ENCODE data around the gene C12orf57. TPM values are rescaled to one million over a fixed set of nuclear protein-coding genes. Genes with fewer than 3 reads are reported as not detected.
"Not testable (repeated sequence)": the region's sequence is repeated elsewhere in the genome, so short reads cannot be mapped to it uniquely, and the experiment has no call there.

Gene C12orf57
- polyA plus RNA-seq, 1 donor (not counting 4 experiments of a cell fraction or from before 2014, with no cell fraction given) = 137 TPM

DNA sequence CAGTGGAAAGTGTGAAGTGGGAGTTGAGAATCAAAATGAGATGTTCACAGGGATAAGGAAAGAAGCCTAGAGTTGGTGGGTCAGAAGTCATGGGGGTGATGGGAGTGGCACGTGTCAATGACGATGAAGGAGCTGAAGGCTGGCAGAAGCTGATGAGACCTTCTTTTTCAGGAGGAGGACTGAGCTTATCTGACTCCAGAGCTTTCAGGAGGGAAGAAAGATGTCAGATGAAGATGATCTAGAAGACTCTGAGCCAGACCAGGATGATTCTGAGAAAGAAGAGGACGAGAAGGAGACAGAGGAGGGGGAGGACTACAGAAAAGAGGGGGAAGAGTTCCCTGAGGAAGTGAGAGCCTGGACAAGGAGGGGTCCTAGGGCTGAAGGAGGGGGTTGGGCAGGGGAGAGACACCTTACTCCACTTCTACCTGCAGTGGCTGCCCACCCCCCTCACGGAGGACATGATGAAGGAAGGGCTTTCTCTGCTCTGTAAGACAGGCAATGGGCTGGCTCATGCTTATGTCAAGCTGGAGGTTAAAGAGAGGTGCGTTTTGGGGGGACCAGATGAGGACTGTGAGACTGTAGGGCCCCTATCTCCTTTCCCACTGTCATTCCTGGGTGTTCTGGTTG is 38.3 kb upstream of the C12orf57 start:
- Histone ChIP-seq H3K36me3 (ENCODE audit: control insufficient read depth in 2 of 2, extremely low read depth in 1 of 2, insufficient read depth in 2 of 2, low read length in 2 of 2) (no peaks in the 10 kb centered on the region), H3K4me3 (ENCODE audit: control insufficient read depth in 2 of 3, extremely low read depth in 1 of 3, insufficient read depth in 2 of 3, low read depth in 1 of 3, low read length in 3 of 3) (peak overlapping the region; percentile 66 to 99 (median 98)), H3K9ac (ENCODE audit: control insufficient read depth, extremely low read depth, insufficient read depth, low read length) (peak overlapping the region; percentile 91), H2AFZ (ENCODE audit: control insufficient read depth, low read length) (peak overlapping the region; percentile 99), H3K79me2 (ENCODE audit: control insufficient read depth, insufficient read depth, low read length) (no peaks in the 10 kb centered on the region), H3K9me1 (ENCODE audit: control insufficient read depth, extremely low read depth, insufficient read depth, low read length) (no peaks in the 10 kb centered on the region), H3K27me3 (ENCODE audit: control insufficient read depth, extremely low read depth, insufficient read depth, low read length) (no peaks in the 10 kb centered on the region), H3K4me1 (ENCODE audit: control insufficient read depth, extremely low read depth, insufficient read depth, low read length) (peaks cover 13% of the 10 kb centered on the region), H3K9me3 (ENCODE audit: control insufficient read depth, low read depth, low read length) (no peaks in the 10 kb centered on the region), H3K27ac (ENCODE audit: control insufficient read depth, insufficient read depth, low read length) (no peak overlapping the region), H4K20me1 (ENCODE audit: control insufficient read depth, extremely low read depth, insufficient read depth, low read length) (no peaks in the 10 kb centered on the region), H3K4me2 (ENCODE audit: control insufficient read depth, extremely low read depth, insufficient read depth, low read depth, low read length) (peak overlapping the region; percentile 96)
- DNase-seq (ENCODE audit: low read depth, low spot score) = no peak
- TF ChIP-seq, protein P1, sequence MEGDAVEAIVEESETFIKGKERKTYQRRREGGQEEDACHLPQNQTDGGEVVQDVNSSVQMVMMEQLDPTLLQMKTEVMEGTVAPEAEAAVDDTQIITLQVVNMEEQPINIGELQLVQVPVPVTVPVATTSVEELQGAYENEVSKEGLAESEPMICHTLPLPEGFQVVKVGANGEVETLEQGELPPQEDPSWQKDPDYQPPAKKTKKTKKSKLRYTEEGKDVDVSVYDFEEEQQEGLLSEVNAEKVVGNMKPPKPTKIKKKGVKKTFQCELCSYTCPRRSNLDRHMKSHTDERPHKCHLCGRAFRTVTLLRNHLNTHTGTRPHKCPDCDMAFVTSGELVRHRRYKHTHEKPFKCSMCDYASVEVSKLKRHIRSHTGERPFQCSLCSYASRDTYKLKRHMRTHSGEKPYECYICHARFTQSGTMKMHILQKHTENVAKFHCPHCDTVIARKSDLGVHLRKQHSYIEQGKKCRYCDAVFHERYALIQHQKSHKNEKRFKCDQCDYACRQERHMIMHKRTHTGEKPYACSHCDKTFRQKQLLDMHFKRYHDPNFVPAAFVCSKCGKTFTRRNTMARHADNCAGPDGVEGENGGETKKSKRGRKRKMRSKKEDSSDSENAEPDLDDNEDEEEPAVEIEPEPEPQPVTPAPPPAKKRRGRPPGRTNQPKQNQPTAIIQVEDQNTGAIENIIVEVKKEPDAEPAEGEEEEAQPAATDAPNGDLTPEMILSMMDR (optimal IDR thresholded peaks at IDR 0.05 in 1 of 3, IDR thresholded peaks at IDR 0.05 in 1 of 3, conservative IDR thresholded peaks at IDR 0.05 in 1 of 3; ENCODE audit: extremely low read depth in 1 of 3, insufficient read depth in 2 of 3, low read length in 3 of 3) = no peak
- no peak for FAIRE-seq
- dilution Hi-C loops (cut with MboI; ENCODE audit: extremely low pct_ligation_motif_present, low sequenced_read_pairs) = no loop called here

DNA sequence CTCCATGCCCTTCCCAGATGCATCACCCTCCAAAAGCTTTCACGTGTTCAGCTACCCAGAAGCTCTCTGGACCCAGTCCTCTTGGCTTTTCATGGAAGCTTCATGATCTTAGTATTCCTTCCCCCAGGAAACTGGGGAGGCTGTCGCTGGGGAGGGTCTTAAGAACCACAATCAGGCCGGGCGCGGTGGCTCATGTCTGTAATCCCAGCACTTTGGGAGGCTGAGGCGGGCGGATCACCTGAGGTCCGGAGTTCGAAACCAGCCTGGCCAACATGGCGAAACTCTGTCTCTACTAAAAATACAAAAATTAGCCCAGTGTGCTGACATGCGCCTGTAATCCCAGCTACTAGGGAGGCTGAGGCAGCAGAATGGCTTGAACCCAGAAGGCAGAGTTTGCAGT is 35.7 kb upstream of the C12orf57 start:
- H3K4me2 ChIP-seq (ENCODE audit: control insufficient read depth, extremely low read depth, insufficient read depth, low read depth, low read length); H3K36me3 ChIP-seq (ENCODE audit: control insufficient read depth in 2 of 2, extremely low read depth in 1 of 2, insufficient read depth in 2 of 2, low read length in 2 of 2); H2AFZ ChIP-seq (ENCODE audit: control insufficient read depth, low read length); DNase-seq (ENCODE audit: low read depth, low spot score); H3K9ac ChIP-seq (ENCODE audit: control insufficient read depth, extremely low read depth, insufficient read depth, low read length); dilution Hi-C loops (cut with MboI; ENCODE audit: extremely low pct_ligation_motif_present, low sequenced_read_pairs); H3K27ac ChIP-seq (ENCODE audit: control insufficient read depth, insufficient read depth, low read length); H3K79me2 ChIP-seq (ENCODE audit: control insufficient read depth, insufficient read depth, low read length); FAIRE-seq; H4K20me1 ChIP-seq (ENCODE audit: control insufficient read depth, extremely low read depth, insufficient read depth, low read length); H3K27me3 ChIP-seq (ENCODE audit: control insufficient read depth, extremely low read depth, insufficient read depth, low read length); H3K9me3 ChIP-seq (ENCODE audit: control insufficient read depth, low read depth, low read length); H3K4me3 ChIP-seq (ENCODE audit: control insufficient read depth in 2 of 3, extremely low read depth in 1 of 3, insufficient read depth in 2 of 3, low read depth in 1 of 3, low read length in 3 of 3); H3K9me1 ChIP-seq (ENCODE audit: control insufficient read depth, extremely low read depth, insufficient read depth, low read length): not testable (repeated sequence)
- peaks cover 13% of the 10 kb centered on the region for H3K4me1 ChIP-seq (ENCODE audit: control insufficient read depth, extremely low read depth, insufficient read depth, low read length)
